Vagina (tissue), 2 donors: Measurements from ENCODE around the gene BBOX1.

Source experiments
- CTCF ChIP-seq, 3 experiments: fragments of 450-650 bp in 2 of 3; fragments of 200-600 bp in 1 of 3; sonication (generic) in 1 of 3; IDR thresholded peaks; one replicate each; pipeline ENCODE4 v1.5.1; 2017 to 2019; ENCODE audit warnings: antibody characterized with exemption in 3 of 3, mild to moderate bottlenecking in 2 of 3, moderate library complexity in 2 of 3
- POLR2A ChIP-seq, 2 donors: fragments of 450-650 bp; IDR thresholded peaks; one replicate each; pipeline ENCODE4 v1.6.1; 2017; ENCODE audit warnings: antibody characterized with exemption in 2 of 2, mild to moderate bottlenecking in 2 of 2, moderate library complexity in 2 of 2
- POLR2AphosphoS5 ChIP-seq, 2 donors: sonication (generic); formaldehyde crosslinking; IDR thresholded peaks; one replicate each; pipeline ENCODE4 v1.9.0; 2017; ENCODE audit warnings: antibody characterized with exemption in 2 of 2, mild to moderate bottlenecking in 2 of 2, low read depth in 1 of 2; ENCODE audit not compliant: insufficient read depth in 1 of 2

- TF ChIP-seq CTCF (IDR thresholded peaks at IDR 0.05) (no peak), POLR2AphosphoS5 (IDR thresholded peaks at IDR 0.05; ENCODE audit: insufficient read depth in 1 of 2, low read depth in 1 of 2) (no peak), POLR2A (IDR thresholded peaks at IDR 0.05) (no peak)
Observed at GRCh38 chr11:27085605-27086004, 45.0 kb downstream of the BBOX1 start.
